Erythroblast (primary cell): ENCODE measurements around the gene PCLAF.

Source experiments
- GATA1 ChIP-seq: IDR thresholded peaks from 2 replicates; pipeline ENCODE4 v1.6.1; 2011; ENCODE audit warnings: low read depth, mild to moderate bottlenecking, control low read depth, low read length, moderate library complexity
- POLR2A ChIP-seq: IDR thresholded peaks from 2 replicates; pipeline ENCODE4 v1.6.1; 2011; ENCODE audit warnings: mild to moderate bottlenecking, low read length

DNA sequence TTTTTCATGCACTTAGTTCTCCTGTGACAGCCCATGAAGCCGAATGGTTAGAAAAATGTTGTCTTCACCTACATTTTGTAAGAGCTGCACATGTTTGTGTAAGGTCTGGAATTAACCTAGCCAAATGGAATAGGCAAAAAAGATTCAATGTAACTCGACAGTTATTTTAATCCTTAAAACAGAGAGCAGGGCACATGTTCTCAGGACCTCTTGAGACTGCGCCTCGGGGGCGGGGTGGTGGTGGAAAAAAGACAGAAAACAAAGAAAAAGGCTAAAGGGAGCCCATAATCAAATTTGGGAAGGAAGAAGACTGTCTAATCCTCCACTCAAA, 24.6 kb downstream of the PCLAF start:
- no peak for TF ChIP-seq POLR2A
- no peak for TF ChIP-seq GATA1
